OCI-M2 (cell line): ENCODE results near the gene SPI1.
"Not testable (repeated sequence)": the region's sequence is repeated elsewhere in the genome, so short reads cannot be mapped to it uniquely, and the experiment has no call there.

Source experiments
- DNase-seq: peaks from one replicate; lab custom pipeline; 2025; ENCODE audit not compliant: unreplicated experiment; lab: John Stamatoyannopoulos, UW

SPI1 gene

DNA sequence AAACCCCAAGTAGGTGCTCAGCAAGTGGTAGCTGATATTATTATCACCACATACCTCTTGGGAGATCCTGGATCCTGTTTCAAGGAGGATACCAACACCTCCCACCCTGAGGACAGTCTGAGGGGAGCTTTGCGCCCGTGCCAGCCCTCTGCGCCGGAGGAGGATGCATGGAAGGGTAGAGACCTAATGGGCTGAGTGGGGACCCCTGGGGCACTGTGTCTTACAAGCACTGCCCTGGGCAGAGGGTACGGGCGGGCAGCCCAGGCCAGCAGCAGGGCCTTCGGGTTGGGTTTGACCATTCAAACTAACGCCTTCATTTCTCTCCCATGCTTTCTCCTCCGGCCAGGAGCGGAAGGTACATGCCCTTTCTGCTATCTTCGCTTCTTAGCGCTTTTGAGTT, 52.1 kb downstream of the SPI1 start:
- DNase-seq: no peak

DNA sequence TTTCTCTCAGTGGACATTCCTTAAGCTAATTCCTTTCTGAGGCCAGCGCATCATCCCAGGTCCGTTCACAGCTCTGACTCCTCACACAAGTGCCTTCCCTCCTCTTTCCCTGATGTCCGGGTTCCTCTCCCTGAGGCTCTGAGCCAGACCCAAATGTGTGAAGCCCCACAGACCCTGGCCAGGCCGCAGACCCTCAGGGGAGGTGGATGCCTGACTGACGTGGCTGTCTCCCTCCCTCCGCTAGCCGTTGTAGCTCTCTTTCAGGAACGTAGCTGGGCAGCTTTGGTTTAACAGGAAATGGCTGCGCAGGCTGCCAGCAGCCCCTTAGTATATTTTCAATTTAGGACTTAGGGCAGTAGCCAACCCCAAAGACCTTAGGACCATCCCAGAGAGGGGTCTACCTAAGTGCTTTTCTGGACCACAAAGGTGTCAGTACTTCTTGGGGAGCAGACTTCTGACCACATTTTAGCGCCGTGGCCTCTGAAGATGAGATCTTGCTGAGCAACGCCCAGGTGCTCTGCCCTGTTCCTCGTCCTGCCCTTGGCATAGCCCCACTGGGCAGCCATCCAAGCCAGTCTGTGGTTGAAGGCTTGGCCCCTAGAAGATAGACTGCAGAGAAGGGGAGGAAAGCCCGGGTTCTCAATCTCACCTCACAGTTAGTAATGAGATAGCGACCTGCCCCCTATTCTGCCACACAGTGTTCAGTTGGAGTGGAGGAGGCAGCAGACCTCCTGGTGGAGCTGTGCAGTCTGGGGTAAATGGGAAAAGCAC, 52.9 kb downstream of the SPI1 start:
- DNase-seq: no peak

DNA sequence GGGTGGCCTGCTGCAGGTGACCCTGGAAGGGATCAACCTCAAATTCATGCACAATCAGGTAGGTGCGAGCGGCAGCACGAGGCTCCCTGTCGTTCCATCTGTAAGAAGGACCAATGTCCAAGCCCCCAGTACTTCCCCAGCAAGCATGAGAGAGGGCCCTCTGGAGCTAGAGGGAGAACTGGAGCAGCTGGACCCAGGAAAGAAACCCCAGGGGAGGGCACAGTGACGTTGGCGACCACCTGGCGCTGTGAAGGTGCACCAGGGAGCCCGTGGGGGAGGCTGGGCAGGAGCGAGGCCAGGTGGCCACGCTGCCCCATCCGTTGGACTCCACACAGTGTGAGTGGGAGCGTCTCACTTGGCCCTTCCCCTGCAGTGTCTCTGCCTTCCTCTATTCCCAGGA, 53.8 kb downstream of the SPI1 start:
- no peak for DNase-seq

DNA sequence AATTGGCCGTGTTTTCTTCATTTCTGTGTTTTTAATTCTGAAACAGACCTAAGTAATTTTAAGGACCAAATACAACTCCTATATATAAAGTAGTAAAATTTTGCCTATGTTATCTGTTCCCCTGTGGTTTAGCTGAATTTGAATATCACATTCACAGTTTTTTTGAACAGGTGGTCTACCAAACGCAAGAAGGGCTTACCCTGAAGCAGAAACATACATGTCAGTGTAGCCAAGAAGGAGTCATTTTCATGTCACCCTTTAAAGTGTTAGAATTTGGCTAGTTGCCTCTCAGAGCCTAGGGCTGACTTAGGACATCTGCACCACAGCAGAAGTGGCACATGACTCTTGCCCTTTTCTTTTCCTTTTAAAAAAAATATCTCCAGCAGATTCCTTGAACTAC, 60.2 kb downstream of the SPI1 start:
- no peak for DNase-seq

DNA sequence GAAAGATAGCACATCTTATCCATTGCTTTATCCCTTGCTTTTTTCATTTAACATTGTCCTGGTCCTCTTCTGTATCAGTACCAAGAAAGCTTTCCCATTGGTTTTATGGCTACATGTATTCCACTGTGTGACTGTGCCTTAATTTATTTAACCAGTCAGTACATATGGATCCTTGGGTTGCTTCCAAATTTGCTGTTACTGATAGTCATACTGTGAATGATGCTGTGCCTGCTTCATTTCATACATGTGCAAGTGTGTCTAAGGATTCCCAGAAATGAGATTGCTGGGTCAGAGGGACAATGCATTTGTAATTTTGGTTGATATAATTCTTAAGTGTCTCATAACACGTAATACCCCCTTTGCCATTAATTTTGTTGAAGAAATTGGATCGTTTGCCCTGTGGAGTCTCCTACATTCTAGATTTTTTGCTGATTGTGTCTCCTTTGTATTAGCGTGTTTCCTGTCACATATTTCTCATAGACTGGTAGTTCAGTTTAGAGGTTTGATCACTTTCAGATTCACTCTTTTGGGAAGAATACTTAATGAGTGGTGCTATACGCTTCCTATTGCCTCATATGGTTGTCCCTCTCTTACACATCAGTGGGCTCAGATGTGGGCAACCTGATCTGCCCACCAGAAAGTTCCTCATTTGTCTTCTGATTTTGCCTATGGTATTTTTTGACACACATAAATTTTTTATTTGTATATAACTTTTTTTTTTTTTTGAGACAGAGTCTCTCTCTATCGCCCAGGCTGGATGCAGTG, 61.1 kb downstream of the SPI1 start:
- no peak for DNase-seq

DNA sequence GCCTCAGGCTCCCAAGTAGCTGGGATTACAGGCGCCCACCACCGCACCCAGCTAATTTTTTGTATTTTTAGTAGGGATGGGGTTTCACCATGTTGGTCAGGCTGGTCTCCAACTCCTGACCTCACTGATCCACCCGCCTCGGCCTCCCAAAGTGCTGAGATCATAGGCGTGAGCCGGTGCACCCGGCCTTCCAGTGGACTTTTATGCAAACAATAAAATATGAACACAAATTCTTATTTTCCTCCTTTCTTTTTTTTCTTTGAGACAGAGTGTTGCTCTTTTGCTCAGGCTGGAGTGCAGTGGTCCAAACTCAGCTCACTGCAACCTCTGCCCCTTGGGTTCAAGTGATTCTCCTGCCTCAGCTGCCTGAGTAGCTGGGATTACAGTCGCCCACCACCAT, 61.8 kb downstream of the SPI1 start:
- DNase-seq: not testable (repeated sequence)

DNA sequence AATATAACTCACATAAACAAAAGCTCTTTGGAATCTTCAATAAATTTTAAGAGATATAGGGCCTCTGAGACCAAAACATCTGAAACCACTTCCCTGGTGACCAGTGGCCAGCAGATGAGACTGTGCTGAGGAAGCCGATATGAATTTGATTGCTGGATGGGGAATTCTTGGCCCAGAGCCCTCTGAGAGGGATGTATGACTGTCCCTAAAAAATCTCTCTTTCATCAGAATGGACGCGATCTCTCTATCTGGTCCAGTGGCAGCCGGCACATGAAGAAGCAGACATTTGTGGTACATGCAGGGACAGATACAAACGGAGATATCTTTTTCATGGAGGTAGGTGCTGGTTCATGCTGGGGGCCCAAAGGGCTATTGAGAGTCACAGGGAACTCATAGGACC, 63.4 kb downstream of the SPI1 start:
- DNase-seq: no peak

DNA sequence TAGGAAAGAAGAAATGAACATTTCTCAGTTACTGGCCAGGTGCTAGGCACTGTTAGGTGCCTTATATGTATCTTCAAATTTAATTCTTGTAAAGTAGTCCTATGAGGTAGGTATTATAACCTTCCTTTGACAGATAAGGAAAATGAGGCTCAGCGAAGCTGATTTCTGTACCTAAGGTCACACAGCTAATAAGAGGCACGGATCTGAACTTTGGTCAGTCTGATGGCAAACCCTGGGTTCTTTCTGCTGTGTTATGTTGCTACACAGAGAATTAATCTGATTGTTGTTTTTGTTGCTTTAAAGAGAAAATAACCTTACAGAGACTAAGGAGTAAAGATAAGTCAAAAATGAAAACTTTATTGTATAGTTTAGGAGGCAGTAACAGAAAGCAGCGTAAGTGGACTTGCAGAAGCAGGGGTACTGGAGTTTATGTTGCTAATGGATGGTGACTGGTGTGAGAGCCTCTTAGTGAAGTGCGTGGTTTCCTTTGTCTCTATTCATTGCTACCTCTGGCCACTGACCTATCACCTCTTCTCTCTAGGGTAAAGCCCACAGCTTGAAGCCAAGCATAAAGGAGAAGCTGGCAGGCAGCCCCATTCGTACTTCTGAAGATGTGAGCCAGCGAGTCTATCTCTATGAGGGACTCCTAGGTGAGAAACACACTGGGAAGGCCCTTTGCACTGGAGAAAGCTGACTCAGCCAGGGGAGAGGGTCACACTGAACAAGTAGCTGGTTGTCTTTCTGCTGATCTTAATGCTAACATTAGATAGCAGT, 70.1 kb downstream of the SPI1 start:
- DNase-seq: no peak

DNA sequence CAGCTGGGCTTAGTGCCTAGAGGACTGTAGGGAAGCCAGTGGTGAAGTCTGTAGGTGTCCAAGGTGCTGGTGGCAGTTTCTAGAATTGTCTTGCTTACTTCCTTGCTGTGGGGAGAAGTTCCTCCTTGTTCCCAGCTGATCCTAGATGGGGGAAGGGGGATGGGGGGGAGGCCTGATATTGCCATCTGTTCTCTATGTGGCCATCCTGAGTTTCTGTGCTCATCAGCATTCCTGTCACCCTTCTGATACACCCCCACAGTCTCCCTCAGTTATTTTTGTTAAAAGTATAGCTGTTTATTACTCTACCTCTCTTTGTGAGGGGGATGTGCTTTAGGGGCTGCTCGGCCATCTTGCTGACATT, 71.9 kb downstream of the SPI1 start:
- no peak for DNase-seq

DNA sequence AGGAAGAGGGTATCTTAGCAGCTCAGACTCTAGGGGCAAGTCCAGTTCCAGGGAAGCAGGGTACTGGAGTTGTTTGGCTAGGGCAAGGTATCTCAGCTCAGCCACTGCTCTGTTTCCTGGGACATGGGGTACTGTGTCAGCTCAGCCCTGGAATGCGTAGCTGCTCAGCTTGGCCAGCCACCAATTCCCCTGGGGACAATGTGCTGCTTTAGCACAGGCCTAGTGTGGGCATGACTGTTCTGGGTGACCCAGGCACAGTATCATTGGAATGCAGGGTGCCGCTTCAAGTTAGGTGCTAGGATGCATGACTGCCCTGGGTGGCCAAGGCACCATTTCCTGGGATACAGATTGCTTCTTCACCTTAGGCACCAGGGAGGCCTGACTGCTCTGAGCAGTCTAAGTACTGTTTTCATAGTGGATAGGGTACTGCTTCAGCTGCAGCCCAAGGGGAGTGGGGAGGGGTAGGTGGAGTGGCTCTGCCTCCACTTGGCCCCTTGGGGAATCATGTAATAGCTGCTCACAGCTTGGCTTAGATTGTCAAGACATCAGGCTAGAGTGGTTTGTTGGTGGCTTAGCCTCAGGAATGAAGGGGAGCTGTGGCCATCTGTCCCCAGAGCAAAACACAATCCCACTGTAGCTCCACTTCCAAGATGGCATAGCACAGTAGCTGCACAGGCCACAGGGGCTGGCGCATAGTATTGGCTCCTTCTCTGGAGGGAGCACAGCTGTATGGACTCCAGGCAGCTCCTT, 72.4 kb downstream of the SPI1 start:
- no peak for DNase-seq
